IPS-18a (cell line): ENCODE data around the gene DNAJC3.
"Not testable (repeated sequence)": the region's sequence is repeated elsewhere in the genome, so short reads cannot be mapped to it uniquely, and the experiment has no call there.

Experiments
- H3K27ac ChIP-seq: one replicate; pipeline ENCODE4 v1.5.1; 2013; ENCODE audit warnings: low read length
- H3K27me3 ChIP-seq: one replicate; pipeline ENCODE4 v1.6.1; 2013; ENCODE audit warnings: mild to moderate bottlenecking, low read length; ENCODE audit not compliant: control insufficient read depth, insufficient read depth
- H3K36me3 ChIP-seq: one replicate; pipeline ENCODE4 v1.6.1; 2013; ENCODE audit warnings: low read depth, low read length; ENCODE audit not compliant: control insufficient read depth
- H3K4me1 ChIP-seq: one replicate; pipeline ENCODE4 v1.6.1; 2013; ENCODE audit warnings: low read depth, low read length; ENCODE audit not compliant: control insufficient read depth
- H3K4me3 ChIP-seq: one replicate; pipeline ENCODE4 v1.5.1; 2013; ENCODE audit warnings: low read length
- H3K9ac ChIP-seq: one replicate; pipeline ENCODE4 v1.6.1; 2013; ENCODE audit warnings: mild to moderate bottlenecking, low read length, moderate library complexity
- H3K9me3 ChIP-seq: one replicate; pipeline ENCODE4 v1.6.1; 2013; ENCODE audit warnings: low read depth, low read length; ENCODE audit not compliant: control insufficient read depth

The DNAJC3 gene

GRCh38 chr13:95722241-95722640, 45.3 kb downstream of the DNAJC3 start:
- Histone ChIP-seq H3K27ac (no peak overlapping the region), H3K36me3 (no peaks in the 10 kb centered on the region), H3K9me3 (no peaks in the 10 kb centered on the region), H3K27me3 (no peaks in the 10 kb centered on the region), H3K4me1 (no peaks in the 10 kb centered on the region), H3K4me3 (no peak overlapping the region), H3K9ac (no peak overlapping the region)

GRCh38 chr13:95723438-95723837, 46.5 kb downstream of the DNAJC3 start:
- H3K9ac ChIP-seq = no peak overlapping the region
- H3K36me3 ChIP-seq = no peaks in the 10 kb centered on the region
- no peak overlapping the region for H3K27ac ChIP-seq
- H3K27me3 ChIP-seq = no peaks in the 10 kb centered on the region
- H3K9me3 ChIP-seq = no peaks in the 10 kb centered on the region
- no peak overlapping the region for H3K4me3 ChIP-seq
- no peaks in the 10 kb centered on the region for H3K4me1 ChIP-seq

- H3K4me3 ChIP-seq = no peak overlapping the region
- no peaks in the 10 kb centered on the region for H3K27me3 ChIP-seq
- no peak overlapping the region for H3K27ac ChIP-seq
- H3K4me1 ChIP-seq = no peaks in the 10 kb centered on the region
- no peaks in the 10 kb centered on the region for H3K36me3 ChIP-seq
- H3K9ac ChIP-seq = no peak overlapping the region
- no peaks in the 10 kb centered on the region for H3K9me3 ChIP-seq
Measured at GRCh38 chr13:95724252-95724651, 47.3 kb downstream of the DNAJC3 start.

DNA sequence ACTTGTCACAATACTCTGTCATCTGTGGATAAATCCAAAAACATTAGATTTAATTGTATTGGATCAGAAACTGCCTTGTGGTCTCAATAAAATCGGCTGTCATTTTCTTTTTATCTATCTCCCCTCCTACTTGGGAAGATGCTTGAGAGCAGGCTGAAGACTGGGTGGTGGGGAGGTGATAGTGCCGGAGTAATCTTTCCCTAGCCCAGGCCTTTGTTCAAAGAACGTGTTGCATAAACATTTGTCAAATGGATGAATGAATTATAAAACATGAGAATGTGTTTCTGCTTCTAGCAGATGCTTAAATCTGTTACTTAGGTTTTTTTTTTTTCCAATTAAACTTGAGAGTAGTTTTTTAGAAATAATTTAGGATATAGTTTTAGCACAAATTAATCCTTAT, 49.9 kb downstream of the DNAJC3 start:
- Histone ChIP-seq H3K36me3 (no peaks in the 10 kb centered on the region), H3K9me3 (peaks cover 8% of the 10 kb centered on the region), H3K27me3 (no peaks in the 10 kb centered on the region), H3K4me3 (no peak overlapping the region), H3K4me1 (no peaks in the 10 kb centered on the region), H3K27ac (no peak overlapping the region), H3K9ac (no peak overlapping the region)

DNA sequence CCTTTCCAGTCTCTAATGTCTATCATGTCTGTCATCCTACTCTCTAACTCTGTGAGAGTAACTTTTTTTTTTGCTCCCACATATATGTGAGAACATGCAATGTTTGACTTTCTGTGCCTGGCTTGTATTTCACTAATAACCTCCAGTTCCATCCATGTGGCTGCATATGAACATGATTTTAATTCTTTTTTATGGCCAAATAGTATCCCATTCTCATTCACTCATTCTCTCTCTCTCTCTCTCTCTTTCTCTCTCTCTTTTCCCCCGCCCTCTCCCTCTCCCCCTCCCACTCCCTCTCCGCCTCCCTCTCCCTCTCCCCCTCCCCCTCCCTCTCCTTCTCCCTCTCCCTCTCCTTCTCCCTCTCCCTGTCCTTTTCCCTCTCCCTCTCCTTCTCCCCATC, 52.0 kb downstream of the DNAJC3 start:
- Histone ChIP-seq H3K27me3 (no peaks in the 10 kb centered on the region), H3K36me3 (no peaks in the 10 kb centered on the region), H3K9ac (no peak overlapping the region), H3K4me1 (no peaks in the 10 kb centered on the region), H3K27ac (no peak overlapping the region), H3K9me3 (peaks cover 20% of the 10 kb centered on the region), H3K4me3 (no peak overlapping the region)

GRCh38 chr13:95734124-95734523, 57.2 kb downstream of the DNAJC3 start:
- Histone ChIP-seq H3K27ac (no peak overlapping the region), H3K9ac (no peak overlapping the region), H3K4me3 (no peak overlapping the region), H3K9me3 (peaks cover 26% of the 10 kb centered on the region), H3K27me3 (no peaks in the 10 kb centered on the region), H3K4me1 (no peaks in the 10 kb centered on the region), H3K36me3 (no peaks in the 10 kb centered on the region)

GRCh38 chr13:95740071-95740978, 63.4 kb downstream of the DNAJC3 start:
- H3K4me1 ChIP-seq, H3K36me3 ChIP-seq, H3K27me3 ChIP-seq, H3K9me3 ChIP-seq, H3K27ac ChIP-seq, H3K4me3 ChIP-seq, H3K9ac ChIP-seq: not testable (repeated sequence)

GRCh38 chr13:95740979-95741320, 64.0 kb downstream of the DNAJC3 start:
- no peaks in the 10 kb centered on the region for H3K27me3 ChIP-seq
- H3K4me3 ChIP-seq = no peak overlapping the region
- H3K9me3 ChIP-seq = no peaks in the 10 kb centered on the region
- no peaks in the 10 kb centered on the region for H3K36me3 ChIP-seq
- H3K4me1 ChIP-seq = no peaks in the 10 kb centered on the region
- no peak overlapping the region for H3K9ac ChIP-seq
- H3K27ac ChIP-seq = no peak overlapping the region

DNA sequence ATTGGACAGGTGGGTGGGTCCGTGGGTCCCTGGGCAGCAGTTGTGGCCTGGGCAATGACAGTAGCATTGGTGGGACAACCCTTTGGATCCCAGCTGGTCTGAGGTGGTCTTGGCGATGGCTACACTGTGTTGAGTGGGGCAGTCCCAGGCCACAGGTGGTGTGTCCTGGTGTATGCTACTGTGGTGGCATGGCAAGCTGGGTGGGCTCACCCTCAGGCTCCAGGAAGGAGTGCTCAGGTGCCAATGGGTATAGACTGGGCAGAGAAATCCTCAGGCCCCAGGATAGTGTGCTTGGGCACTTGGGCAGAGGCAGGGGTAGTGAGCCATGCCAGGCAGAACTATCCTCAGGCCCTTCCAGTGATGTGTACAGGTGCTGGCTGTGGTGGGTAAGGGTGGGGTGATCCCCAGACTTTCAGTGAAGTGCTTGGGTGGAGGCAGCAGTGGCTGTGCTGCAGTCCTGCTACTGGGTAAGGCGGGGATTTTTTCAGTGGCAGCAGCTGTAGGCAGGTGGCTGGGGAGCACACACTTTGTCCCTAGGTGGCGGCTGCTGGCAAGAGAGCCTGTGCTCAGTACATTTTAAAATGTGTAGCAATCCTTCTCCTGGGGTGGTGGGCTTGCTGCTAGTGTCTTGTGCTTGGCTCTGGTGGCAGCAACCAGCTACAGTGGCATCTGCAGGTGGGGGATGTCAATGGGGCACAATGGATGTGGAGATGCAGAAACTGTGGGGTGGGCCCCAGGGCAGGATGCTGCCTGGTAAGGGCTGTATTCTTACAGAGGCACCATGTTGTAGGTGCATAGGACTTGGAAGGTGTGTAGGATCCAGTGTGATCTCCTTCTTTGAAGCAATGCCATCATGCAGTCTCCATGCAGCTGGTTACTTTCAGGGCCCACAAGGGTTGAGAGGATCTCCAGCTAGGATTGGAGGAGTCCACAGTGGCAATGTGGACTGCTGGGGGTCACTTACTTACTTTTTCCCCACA, 64.9 kb downstream of the DNAJC3 start:
- Histone ChIP-seq H3K4me3 (no peak overlapping the region), H3K36me3 (no peaks in the 10 kb centered on the region), H3K4me1 (no peaks in the 10 kb centered on the region), H3K27me3 (no peaks in the 10 kb centered on the region), H3K27ac (no peak overlapping the region), H3K9me3 (no peaks in the 10 kb centered on the region), H3K9ac (no peak overlapping the region)

- H3K9ac ChIP-seq = no peak overlapping the region
- no peaks in the 10 kb centered on the region for H3K4me1 ChIP-seq
- no peak overlapping the region for H3K4me3 ChIP-seq
- H3K27ac ChIP-seq = no peak overlapping the region
- H3K9me3 ChIP-seq = no peaks in the 10 kb centered on the region
- no peaks in the 10 kb centered on the region for H3K27me3 ChIP-seq
- H3K36me3 ChIP-seq = no peaks in the 10 kb centered on the region
Measured at GRCh38 chr13:95743192-95743591, 66.3 kb downstream of the DNAJC3 start.

GRCh38 chr13:95745289-95745688, 68.3 kb downstream of the DNAJC3 start:
- H3K27me3 ChIP-seq = no peaks in the 10 kb centered on the region
- H3K9me3 ChIP-seq = no peaks in the 10 kb centered on the region
- no peak overlapping the region for H3K4me3 ChIP-seq
- no peak overlapping the region for H3K27ac ChIP-seq
- no peak overlapping the region for H3K9ac ChIP-seq
- no peaks in the 10 kb centered on the region for H3K36me3 ChIP-seq
- no peaks in the 10 kb centered on the region for H3K4me1 ChIP-seq
